NB4 (cell line): ENCODE measurements around the gene RAB7A.

ENCODE experiments used
- POLR2A ChIP-seq: IDR thresholded peaks from 2 replicates; pipeline ENCODE4 v1.6.1; 2011; ENCODE audit warnings: mild to moderate bottlenecking; ENCODE audit not compliant: insufficient read length; ENCODE audit errors: extremely low read depth
- TF ChIP-seq, protein P1 (sequence below): IDR thresholded peaks from one replicate; pipeline ENCODE4 v1.5.1; 2012; ENCODE audit warnings: low read depth, low read length

DNA sequence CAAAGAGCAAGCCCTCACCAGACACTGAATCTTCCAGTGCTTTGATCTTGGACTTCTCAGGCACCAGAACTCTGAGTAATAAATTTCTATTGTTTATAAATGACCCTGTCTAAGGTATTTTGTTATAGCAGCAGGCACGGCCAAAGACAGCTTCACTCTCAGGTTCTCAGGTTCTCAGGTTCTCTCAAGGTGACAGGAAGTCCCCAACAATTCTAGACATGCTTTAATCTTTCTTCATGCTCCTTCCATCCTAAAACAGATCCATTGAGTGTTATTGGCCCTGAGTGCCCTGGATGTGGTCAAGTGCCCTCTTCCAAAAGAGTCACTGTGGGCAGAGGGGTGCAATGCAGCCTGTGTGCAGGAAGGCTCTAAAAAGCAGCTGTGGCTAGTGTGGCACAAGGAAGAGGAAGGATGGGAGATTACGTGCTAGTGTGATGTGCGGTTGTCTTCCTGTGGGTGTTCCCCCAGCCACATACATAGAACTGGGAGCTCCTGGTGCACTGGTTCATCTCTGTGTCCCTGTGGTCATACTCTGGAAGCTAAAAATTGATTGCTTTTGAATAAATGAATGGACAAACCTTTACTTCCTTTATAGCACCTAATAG, 11.0 kb upstream of the RAB7A start:
- no peak for TF ChIP-seq POLR2A
- TF ChIP-seq, protein P1, sequence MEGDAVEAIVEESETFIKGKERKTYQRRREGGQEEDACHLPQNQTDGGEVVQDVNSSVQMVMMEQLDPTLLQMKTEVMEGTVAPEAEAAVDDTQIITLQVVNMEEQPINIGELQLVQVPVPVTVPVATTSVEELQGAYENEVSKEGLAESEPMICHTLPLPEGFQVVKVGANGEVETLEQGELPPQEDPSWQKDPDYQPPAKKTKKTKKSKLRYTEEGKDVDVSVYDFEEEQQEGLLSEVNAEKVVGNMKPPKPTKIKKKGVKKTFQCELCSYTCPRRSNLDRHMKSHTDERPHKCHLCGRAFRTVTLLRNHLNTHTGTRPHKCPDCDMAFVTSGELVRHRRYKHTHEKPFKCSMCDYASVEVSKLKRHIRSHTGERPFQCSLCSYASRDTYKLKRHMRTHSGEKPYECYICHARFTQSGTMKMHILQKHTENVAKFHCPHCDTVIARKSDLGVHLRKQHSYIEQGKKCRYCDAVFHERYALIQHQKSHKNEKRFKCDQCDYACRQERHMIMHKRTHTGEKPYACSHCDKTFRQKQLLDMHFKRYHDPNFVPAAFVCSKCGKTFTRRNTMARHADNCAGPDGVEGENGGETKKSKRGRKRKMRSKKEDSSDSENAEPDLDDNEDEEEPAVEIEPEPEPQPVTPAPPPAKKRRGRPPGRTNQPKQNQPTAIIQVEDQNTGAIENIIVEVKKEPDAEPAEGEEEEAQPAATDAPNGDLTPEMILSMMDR = no peak
